DND-41 (cell line): ENCODE measurements around the gene HOXD9.

ENCODE experiments used
- CTCF ChIP-seq: IDR thresholded peaks from 2 replicates; pipeline ENCODE4 v1.5.1; 2012; ENCODE audit warnings: borderline replicate concordance, low read length, moderate library complexity, mild to moderate bottlenecking; ENCODE audit not compliant: poor library complexity, severe bottlenecking; ENCODE audit errors: extremely low read depth
- EZH2 ChIP-seq: IDR thresholded peaks from 3 replicates; pipeline ENCODE4 v1.6.1; 2012; ENCODE audit warnings: borderline replicate concordance, low read depth, mild to moderate bottlenecking, moderate library complexity, low read length, inconsistent platforms; ENCODE audit not compliant: severe bottlenecking

- TF ChIP-seq CTCF = no peak
- no peak for TF ChIP-seq EZH2
These were observed 43.8 kb downstream of the HOXD9 start for GRCh38 chr2:176166272-176166671.
